Measurements from ENCODE around the gene MYOZ1. TPM values are rescaled to one million over a fixed set of nuclear protein-coding genes. Genes with fewer than 3 reads are reported as not detected.

MYOZ1 gene
- total and polyA plus RNA-seq, 9 donors = 0.25 to 6.1 (median 1.1) TPM; not detected in 1

GRCh38 chr10:73584737-73585136 lies 56.5 kb downstream of the MYOZ1 start:
- 95 to 98% (median 98%) methylated on average over 2 of the region's 2 CpGs for WGBS, 3 donors
- Histone ChIP-seq H3K4me1 (ENCODE audit: insufficient read depth) (no peaks in the 10 kb centered on the region), H3K27ac (no peak overlapping the region), H3K27me3 (no peaks in the 10 kb centered on the region), H3K9me3 (no peaks in the 10 kb centered on the region), H3K36me3 (no peaks in the 10 kb centered on the region), H3K4me3 (no peak overlapping the region)
- intact Hi-C loops (cut with DNase I) = no loop called here
- TF ChIP-seq EP300 (IDR thresholded peaks at IDR 0.05) = no peak
- no peak for TF ChIP-seq POLR2A (IDR thresholded peaks at IDR 0.05)
- no peak for TF ChIP-seq CTCF (IDR thresholded peaks at IDR 0.05)
- no peak for DNase-seq

GRCh38 chr10:73581918-73582317 lies 59.4 kb downstream of the MYOZ1 start:
- Histone ChIP-seq H3K36me3 (no peaks in the 10 kb centered on the region), H3K4me3 (no peak overlapping the region), H3K9me3 (no peaks in the 10 kb centered on the region), H3K27me3 (no peaks in the 10 kb centered on the region), H3K27ac (no peak overlapping the region), H3K4me1 (ENCODE audit: insufficient read depth) (no peaks in the 10 kb centered on the region)
- no peak for DNase-seq
- TF ChIP-seq CTCF (IDR thresholded peaks at IDR 0.05) = no peak
- TF ChIP-seq EP300 (IDR thresholded peaks at IDR 0.05) = no peak
- no peak for TF ChIP-seq POLR2A (IDR thresholded peaks at IDR 0.05)
- WGBS, 3 donors = 94 to 96% (median 95%) methylated on average over 2 of the region's 2 CpGs
- intact Hi-C loops (cut with DNase I) = no loop called here

Other genes with a start within 250 kb of the MYOZ1 start
- gene ANXA7, start 227.4 kb downstream of the MYOZ1 start, total RNA-seq = 100 to 1,000 TPM in 5 of 7 donors, 10 to 100 TPM in 2; 56.3 to 131 (median 115) TPM
- gene ANXA7, start 227.4 kb downstream of the MYOZ1 start, polyA plus RNA-seq = 100 to 1,000 TPM in 1 of 2 donors, 10 to 100 TPM in 1; 78.9 to 130 TPM
- 1 to 10 TPM; 1.1 to 3.5 (median 2.2) TPM for gene MSS51, start 207.9 kb downstream of the MYOZ1 start, total RNA-seq
- 1 to 10 TPM; 1.3 to 1.5 TPM for gene MSS51, start 207.9 kb downstream of the MYOZ1 start, polyA plus RNA-seq
- 10 to 100 TPM; 36.8 to 59.9 (median 55.0) TPM for gene PPP3CB, start 145.4 kb downstream of the MYOZ1 start, total RNA-seq
- gene PPP3CB, start 145.4 kb downstream of the MYOZ1 start, polyA plus RNA-seq = 10 to 100 TPM; 31.2 to 78.2 TPM
- gene USP54, start 50.1 kb downstream of the MYOZ1 start, total RNA-seq = 10 to 100 TPM; 29.0 to 72.7 (median 33.1) TPM
- gene USP54, start 50.1 kb downstream of the MYOZ1 start, polyA plus RNA-seq = 10 to 100 TPM in 1 of 2 donors, 1 to 10 TPM in 1; 8.0 to 27.8 TPM
- under 1 TPM in 3 of 7 donors, not detected in 4; 0.12 to 0.61 (median 0.15) TPM for gene SYNPO2L, start 14.6 kb upstream of the MYOZ1 start, total RNA-seq
- gene SYNPO2L, start 14.6 kb upstream of the MYOZ1 start, polyA plus RNA-seq = under 1 TPM; 0.07 to 0.35 TPM
- 10 to 100 TPM in 2 of 7 donors, 1 to 10 TPM in 5; 2.0 to 11.1 (median 8.4) TPM for gene AGAP5, start 56.6 kb upstream of the MYOZ1 start, total RNA-seq
- 1 to 10 TPM; 4.7 to 5.6 TPM for gene AGAP5, start 56.6 kb upstream of the MYOZ1 start, polyA plus RNA-seq
- gene SEC24C, start 102.9 kb upstream of the MYOZ1 start, total RNA-seq = 10 to 100 TPM; 30.3 to 70.4 (median 58.8) TPM
- 10 to 100 TPM; 32.2 to 60.5 TPM for gene SEC24C, start 102.9 kb upstream of the MYOZ1 start, polyA plus RNA-seq
- gene CHCHD1, start 140.6 kb upstream of the MYOZ1 start, total RNA-seq = 10 to 100 TPM; 12.5 to 33.4 (median 16.9) TPM
- 10 to 100 TPM; 26.3 to 30.6 TPM for gene CHCHD1, start 140.6 kb upstream of the MYOZ1 start, polyA plus RNA-seq
- 10 to 100 TPM; 56.1 to 90.7 (median 69.3) TPM for gene ZSWIM8, start 144.1 kb upstream of the MYOZ1 start, total RNA-seq
- 10 to 100 TPM; 42.7 to 80.9 TPM for gene ZSWIM8, start 144.1 kb upstream of the MYOZ1 start, polyA plus RNA-seq
- 10 to 100 TPM; 24.4 to 37.5 (median 30.5) TPM for gene NDST2, start 170.1 kb upstream of the MYOZ1 start, total RNA-seq
- gene NDST2, start 170.1 kb upstream of the MYOZ1 start, polyA plus RNA-seq = 10 to 100 TPM; 16.7 to 17.0 TPM
- 10 to 100 TPM in 6 of 7 donors, 1 to 10 TPM in 1; 9.8 to 25.0 (median 16.7) TPM for gene CAMK2G, start 233.1 kb upstream of the MYOZ1 start, total RNA-seq
- gene CAMK2G, start 233.1 kb upstream of the MYOZ1 start, polyA plus RNA-seq = 10 to 100 TPM; 12.6 to 42.9 TPM